HG02678 (cell line): ENCODE data around the gene SLC12A9.
A peak's percentile ranks its signal among the peaks of the same experiment; 100 is the strongest.

Experiments used
- ATAC-seq: cut with Tn5 transposase; IDR thresholded peaks from one replicate; pipeline ENCODE4 v1.9.1; 2021; ENCODE audit warnings: mild to moderate bottlenecking, moderate library complexity; ENCODE audit not compliant: unreplicated experiment

SLC12A9 gene

DNA sequence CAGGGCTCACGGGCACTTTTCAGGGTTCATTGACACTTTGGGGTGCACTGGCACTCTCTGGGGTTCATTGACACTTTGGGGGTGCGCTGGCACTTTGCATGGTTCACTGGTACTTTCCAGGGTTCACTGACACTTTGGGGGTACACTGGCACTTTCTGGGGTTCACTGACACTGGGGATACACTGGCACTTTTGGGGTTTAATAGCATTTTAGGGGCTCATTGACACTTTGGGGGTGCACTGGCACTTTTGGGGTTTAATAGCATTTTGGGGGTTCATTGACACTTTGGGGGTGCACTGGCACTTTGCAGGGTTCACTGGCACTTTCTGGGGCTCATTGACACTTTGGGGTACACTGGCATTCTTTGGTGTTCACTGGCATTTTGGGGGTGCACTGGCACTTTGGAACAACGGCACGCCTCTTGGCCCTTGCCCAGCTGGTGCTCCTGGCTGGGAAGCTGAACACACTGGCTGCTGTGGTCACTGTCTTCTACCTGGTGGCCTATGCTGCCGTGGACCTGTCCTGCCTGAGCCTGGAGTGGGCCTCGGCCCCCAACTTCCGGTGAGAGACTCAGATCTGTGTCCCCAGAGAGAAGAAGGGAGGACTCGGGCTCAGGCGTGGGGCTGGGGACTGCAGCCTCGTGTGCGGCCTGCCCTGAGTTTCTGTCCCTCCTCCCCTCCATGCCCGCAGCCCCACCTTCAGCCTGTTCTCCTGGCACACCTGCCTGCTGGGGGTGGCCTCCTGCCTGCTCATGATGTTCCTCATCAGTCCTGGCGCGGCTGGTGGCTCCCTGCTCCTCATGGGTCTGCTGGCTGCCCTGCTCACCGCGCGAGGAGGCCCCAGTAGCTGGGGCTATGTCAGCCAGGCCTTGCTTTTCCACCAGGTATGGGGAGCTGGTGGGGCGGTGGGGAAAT, 8.4 kb downstream of the SLC12A9 start:
- no peak for ATAC-seq

- no peak for ATAC-seq
Measured at GRCh38 chr7:100861616-100861985, 9.1 kb downstream of the SLC12A9 start.

GRCh38 chr7:100863406-100863950, 11.0 kb downstream of the SLC12A9 start:
- no peak for ATAC-seq

- ATAC-seq, result no peak
Measured at GRCh38 chr7:100864263-100864845, 11.8 kb downstream of the SLC12A9 start.

GRCh38 chr7:100865372-100865911, 12.9 kb downstream of the SLC12A9 start:
- no peak for ATAC-seq

DNA sequence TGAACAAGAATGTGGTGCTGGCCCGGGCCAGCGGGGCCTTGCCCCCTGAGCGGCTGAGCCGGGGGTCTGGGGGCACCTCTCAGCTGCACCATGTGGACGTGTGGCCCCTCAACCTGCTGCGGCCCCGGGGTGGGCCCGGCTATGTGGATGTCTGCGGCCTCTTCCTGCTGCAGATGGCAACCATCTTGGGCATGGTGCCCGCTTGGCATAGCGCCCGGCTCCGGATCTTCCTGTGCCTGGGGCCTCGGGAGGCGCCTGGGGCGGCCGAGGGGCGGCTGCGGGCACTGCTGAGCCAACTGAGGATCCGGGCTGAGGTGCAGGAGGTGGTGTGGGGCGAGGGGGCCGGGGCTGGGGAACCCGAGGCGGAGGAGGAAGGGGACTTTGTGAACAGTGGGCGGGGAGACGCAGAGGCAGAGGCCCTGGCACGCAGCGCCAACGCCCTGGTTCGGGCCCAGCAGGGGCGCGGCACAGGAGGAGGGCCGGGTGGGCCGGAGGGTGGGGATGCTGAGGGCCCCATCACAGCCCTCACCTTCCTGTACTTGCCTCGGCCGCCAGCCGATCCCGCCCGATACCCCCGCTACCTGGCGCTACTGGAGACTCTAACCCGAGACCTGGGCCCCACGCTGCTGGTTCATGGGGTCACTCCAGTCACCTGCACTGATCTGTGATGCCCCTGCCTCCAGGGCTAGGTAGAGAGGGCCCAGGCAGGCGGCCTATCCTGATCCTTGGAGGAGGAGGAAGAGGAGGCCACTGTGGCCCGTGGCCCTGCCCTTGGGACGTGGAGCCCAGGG, 13.6 kb downstream of the SLC12A9 start:
- ATAC-seq, result no peak

DNA sequence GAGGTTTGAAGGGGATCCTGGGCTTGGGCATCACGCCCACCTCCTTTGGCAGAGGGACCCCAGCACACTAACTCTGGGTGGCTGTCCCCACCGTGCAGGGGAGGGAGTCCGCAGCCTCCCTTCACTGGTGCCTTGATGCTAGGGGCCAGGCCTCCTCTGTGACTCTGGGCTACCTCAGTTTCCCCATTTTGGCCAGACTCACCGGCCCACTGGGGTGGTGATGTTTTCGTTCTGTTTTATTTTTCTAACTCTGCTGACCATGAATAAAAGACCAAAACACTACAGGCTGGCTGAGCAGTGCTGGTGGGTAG, 14.2 kb downstream of the SLC12A9 start:
- no peak for ATAC-seq

- peak; percentile 43 for ATAC-seq
Measured at GRCh38 chr7:100867040-100867775, 14.7 kb downstream of the SLC12A9 start, which contains the start of gene TRIP6. TRIP6 (plus strand) TSS chr7:100867387; CDS start chr7:100867498, 111 bp downstream.

DNA sequence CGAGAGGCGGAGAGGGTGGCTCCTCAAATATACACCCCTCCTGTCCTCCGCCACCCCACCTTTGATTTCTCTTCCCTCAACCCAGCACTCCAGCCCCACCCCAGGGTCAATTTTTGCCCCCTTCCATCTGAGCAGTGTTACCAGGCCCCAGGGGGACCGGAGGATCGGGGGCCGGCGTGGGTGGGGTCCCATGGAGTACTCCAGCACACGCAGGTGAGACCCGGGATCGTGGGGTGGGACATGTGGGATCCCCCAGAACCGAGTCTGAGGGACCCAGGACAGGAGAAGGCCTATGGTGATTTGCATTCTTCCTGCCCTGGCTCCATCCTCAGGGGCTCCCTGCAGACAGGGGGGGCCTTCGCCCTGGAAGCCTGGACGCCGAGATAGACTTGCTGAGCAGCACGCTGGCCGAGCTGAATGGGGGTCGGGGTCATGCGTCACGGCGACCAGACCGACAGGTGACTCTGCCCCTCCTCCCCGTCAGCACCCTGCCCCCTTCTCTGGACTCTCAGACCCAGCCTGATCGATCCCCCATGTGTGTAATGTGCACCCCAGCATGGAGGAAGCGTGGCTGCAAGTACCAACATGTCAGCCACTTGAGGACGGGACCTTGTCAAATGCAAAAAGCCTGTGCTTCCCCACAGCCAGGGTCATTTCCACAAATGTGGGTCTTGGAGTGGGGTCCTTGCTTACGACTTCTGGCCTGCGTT, 15.4 kb downstream of the SLC12A9 start:
- ATAC-seq, result no peak

GRCh38 chr7:100873599-100874299, 21.2 kb downstream of the SLC12A9 start:
- ATAC-seq, result no peak

DNA sequence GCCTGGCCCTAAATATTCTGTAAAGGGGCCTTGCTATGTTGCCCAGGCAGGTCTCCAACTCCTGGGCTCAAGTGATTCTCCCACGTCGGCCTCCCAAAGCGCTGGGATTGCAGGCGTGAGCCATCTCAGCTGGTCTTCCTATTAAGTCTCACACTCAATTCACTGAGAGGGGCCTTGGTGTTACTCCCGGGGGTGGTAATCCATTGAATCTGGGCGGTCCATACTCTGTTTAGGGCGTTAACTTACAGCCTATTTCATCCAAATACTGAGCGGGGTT, 21.7 kb downstream of the SLC12A9 start:
- no peak for ATAC-seq

DNA sequence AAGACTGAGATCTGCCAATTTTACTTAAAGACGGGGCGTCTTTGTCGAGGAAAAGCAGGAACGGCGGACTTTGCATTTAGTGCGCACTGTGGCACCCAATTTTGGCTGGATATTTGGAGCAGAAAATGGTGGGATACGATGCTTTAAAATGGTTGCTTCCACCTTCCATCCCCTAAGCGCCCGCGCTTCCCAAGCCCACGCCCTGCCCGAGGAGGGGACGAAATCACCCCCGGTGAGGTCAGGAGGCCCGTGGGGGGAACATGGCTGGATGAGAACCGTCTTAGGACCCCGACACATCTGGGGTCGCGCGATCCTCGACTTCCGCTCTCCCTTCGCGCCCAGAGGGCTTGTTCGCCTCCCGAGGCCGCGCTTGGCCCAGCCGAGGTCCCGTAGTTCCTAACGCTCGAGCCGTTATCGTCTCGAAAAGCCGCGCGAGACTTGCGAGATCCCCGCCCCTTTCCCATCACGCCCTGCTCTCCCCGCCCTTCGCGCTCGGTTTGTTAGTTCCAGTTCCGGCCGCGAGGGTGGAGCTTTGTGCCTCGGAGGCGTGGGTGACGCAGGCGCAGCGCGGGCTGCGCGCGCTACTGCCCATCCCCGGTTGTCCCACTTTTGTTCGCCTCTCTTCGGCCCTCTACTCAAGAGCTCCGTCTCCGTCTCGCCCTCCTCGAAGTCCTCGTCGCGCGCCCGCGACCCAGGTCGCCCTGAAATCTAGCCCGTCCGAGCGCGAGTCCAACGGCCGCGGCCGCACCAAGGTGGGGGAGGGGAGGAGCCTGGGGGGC, 22.3 kb downstream of the SLC12A9 start, which contains the start of gene SRRT:
TSS of gene SRRT (plus strand) at position 527 of the 779 bp plus-strand sequence. CDS start 488 bp downstream, outside the sequence.
- peak; percentile 94 for ATAC-seq

DNA sequence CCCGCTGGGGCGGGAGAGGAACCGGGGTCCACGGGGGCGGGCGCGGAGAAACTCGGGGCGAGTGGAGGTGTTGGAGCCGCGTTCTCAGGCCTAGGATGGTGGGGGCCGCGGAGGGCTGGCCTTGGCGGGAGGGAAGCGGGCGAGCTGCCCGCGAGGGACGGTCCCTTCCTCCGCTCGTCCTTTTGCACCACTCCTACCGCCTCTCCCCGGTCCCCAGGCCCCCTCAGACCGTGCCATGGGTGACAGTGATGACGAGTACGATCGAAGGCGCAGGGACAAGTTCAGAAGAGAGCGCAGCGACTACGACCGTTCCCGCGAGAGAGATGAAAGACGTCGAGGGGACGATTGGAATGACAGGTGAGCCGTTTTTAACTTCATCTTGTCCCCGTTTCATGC, 22.8 kb downstream of the SLC12A9 start:
- ATAC-seq, result peak; percentile 25

GRCh38 chr7:100878013-100878412, 25.5 kb downstream of the SLC12A9 start:
- no peak for ATAC-seq

DNA sequence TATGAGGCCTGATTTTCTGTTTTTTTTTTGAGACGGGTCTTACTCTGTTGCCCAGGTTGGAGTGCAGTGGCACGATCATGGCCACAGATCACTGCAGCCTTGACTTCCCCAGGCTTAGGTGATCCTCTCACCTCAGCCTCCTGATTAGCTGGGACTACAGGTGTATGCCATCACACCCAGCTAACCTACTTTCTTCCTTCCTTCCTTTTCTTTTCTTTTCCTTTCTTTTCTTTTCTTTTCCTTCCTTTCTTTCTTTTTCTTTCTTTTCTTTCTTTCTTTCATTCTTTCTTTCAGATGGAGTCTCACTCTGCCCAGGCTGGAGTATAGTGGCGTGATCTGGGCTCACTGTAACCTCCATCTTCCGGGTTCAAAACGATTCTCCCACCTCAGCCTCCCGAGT, 26.2 kb downstream of the SLC12A9 start:
- no peak for ATAC-seq

GRCh38 chr7:100879685-100880261, 27.3 kb downstream of the SLC12A9 start:
- ATAC-seq, result no peak

DNA sequence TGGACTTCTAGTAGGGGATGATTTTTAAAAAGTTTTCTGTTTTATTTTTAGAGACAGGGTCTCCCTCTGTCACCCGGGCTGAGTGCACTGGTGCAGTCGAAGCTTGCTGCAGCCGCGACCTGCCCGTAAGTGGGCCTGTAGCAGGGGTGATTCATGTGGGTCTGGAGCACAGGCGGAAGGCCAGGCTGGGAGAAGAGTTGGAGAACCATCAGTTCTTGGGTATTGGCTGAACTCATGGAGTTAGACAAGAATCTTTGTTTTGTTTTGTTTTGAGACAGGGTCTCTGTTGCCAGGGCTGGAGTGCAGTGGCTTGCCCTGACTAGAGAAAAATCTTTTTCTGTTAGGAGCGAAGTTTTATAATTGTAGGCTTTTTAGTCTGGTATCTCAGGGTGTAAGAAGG, 28.1 kb downstream of the SLC12A9 start:
- ATAC-seq, result no peak

- ATAC-seq, result no peak
Measured at GRCh38 chr7:100881136-100881535, 28.6 kb downstream of the SLC12A9 start.
